CD4-positive, alpha-beta T cell (primary cell): Measurements from ENCODE around the gene MFSD12. TPM values are rescaled to one million over a fixed set of nuclear protein-coding genes. Genes with fewer than 3 reads are reported as not detected.

ENCODE experiments used
- ATAC-seq: fragments of 200-7000 bp; cut with Tn5 transposase; one replicate; pipeline ENCODE4 v1.10.0; 2022; ENCODE audit warnings: mild to moderate bottlenecking; ENCODE audit not compliant: poor library complexity
- CTCF ChIA-PET: fragments of 350-600 bp; sonication (Branson Sonifier 250); formaldehyde crosslinking; loops from one replicate; lab custom pipeline; 2021; ENCODE audit warnings: antibody characterized with exemption, inconsistent platforms; lab: Charles Lee
- POLR2A ChIA-PET: fragments of 350-600 bp; sonication (Branson Sonifier 250); formaldehyde crosslinking; loops from one replicate; lab custom pipeline; 2021; ENCODE audit warnings: antibody characterized with exemption, inconsistent platforms; lab: Charles Lee
- DNase-seq, 14 experiments: peaks; one replicate each; pipeline ENCODE4 v3.0.0-alpha.2; 2013 to 2020; ENCODE audit warnings: mixed read lengths in 2 of 14
- H3K27ac ChIP-seq, 2 donors: one replicate each; pipeline versions ENCODE4 v1.5.1 to v1.7.0; 2013; ENCODE audit warnings: low read length in 2 of 2, low read depth in 1 of 2, mild to moderate bottlenecking in 1 of 2
- H3K27me3 ChIP-seq, 2 experiments: 1 replicate in 1 of 2; 2 replicates in 1 of 2; pipeline versions ENCODE4 v1.6.1 to v1.7.0; 2013; ENCODE audit warnings: low read length in 2 of 2, control low read depth in 1 of 2, mild to moderate bottlenecking in 1 of 2, moderate library complexity in 1 of 2; ENCODE audit not compliant: insufficient read depth in 2 of 2, control insufficient read depth in 1 of 2
- H3K36me3 ChIP-seq: one replicate; pipeline ENCODE4 v1.6.1; 2013; ENCODE audit warnings: low read length, control low read depth; ENCODE audit not compliant: insufficient read depth
- H3K4me1 ChIP-seq: one replicate; pipeline ENCODE4 v1.6.1; 2013; ENCODE audit warnings: low read length, control low read depth; ENCODE audit not compliant: insufficient read depth
- H3K4me3 ChIP-seq: one replicate; pipeline ENCODE4 v1.5.1; 2013; ENCODE audit warnings: mild to moderate bottlenecking, low read length, moderate library complexity
- H3K9me3 ChIP-seq, 2 experiments: 1 replicate in 1 of 2; 2 replicates in 1 of 2; pipeline versions ENCODE4 v1.6.1 to v1.7.0; 2013; ENCODE audit warnings: low read length in 2 of 2, mild to moderate bottlenecking in 2 of 2, control low read depth in 1 of 2, moderate library complexity in 1 of 2; ENCODE audit not compliant: control insufficient read depth in 1 of 2, insufficient read depth in 1 of 2
- H3K27ac Mint-ChIP-seq: one replicate; pipeline ENCODE4 v1.8.0; 2020; ENCODE audit warnings: mixed read lengths
- H3K27me3 Mint-ChIP-seq: one replicate; pipeline ENCODE4 v1.8.0; 2021; ENCODE audit warnings: mixed read lengths
- H3K36me3 Mint-ChIP-seq: one replicate; pipeline ENCODE4 v1.8.0; 2021; ENCODE audit warnings: low read depth, mixed read lengths
- H3K4me1 Mint-ChIP-seq: one replicate; pipeline ENCODE4 v1.8.0; 2021; ENCODE audit warnings: low read depth, mixed read lengths
- H3K4me3 Mint-ChIP-seq: one replicate; pipeline ENCODE4 v1.8.0; 2020; ENCODE audit warnings: mild to moderate bottlenecking, mixed read lengths
- H3K9me3 Mint-ChIP-seq: one replicate; pipeline ENCODE4 v1.8.0; 2020; ENCODE audit warnings: mixed read lengths
- CTCF ChIP-seq: fragments of 200-600 bp; IDR thresholded peaks from one replicate; pipeline ENCODE4 v1.8.0; 2022; ENCODE audit warnings: antibody characterized with exemption, mild to moderate bottlenecking
- intact Hi-C, 2 experiments: fragments of 100-400 bp; cut with DNase I in 1 of 2; cut with micrococcal nuclease in 1 of 2; formaldehyde crosslinking; loops; one replicate each; pipeline versions ENCODE4 v1.15.1 to v1.9.0; 2023 to 2025; cut with DNase I, micrococcal nuclease
- total RNA-seq, 174 experiments: library from RNA in 2 of 174; stranded (reverse) in 2 of 174; gene quantifications; one replicate each; pipeline ENCODE4 v1.2.3 and lab custom pipeline; 2021 to 2026

Gene MFSD12
- total RNA-seq, 2 experiments from 2014 or later, result 62.5 to 65.0 TPM

GRCh38 chr19:3591876-3592613, 34.7 kb upstream of the MFSD12 start:
- Mint-ChIP-seq H3K27ac (no peak overlapping the region), H3K4me3 (no peak overlapping the region), H3K9me3 (no peaks in the 10 kb centered on the region), H3K4me1 (no peaks in the 10 kb centered on the region), H3K27me3 (no peaks in the 10 kb centered on the region), H3K36me3 (no peaks in the 10 kb centered on the region)
- H3K4me3 ChIP-seq, result no peak overlapping the region
- ATAC-seq, result no peak
- no peaks in the 10 kb centered on the region for H3K4me1 ChIP-seq
- DNase-seq, result no peak
- ChIA-PET POLR2A (interaction anchor here (1.3 kb wide), 1 partner anchor 12 kb away, joined by 3 read pairs; no protein-coding TSS in a partner anchor), CTCF (interaction anchor here (1.9 kb wide), 1 partner anchor 47 kb away, joined by 6 read pairs; no protein-coding TSS in a partner anchor)
- no peaks in the 10 kb centered on the region for H3K27me3 ChIP-seq
- H3K27ac ChIP-seq, result no peak overlapping the region
- no peaks in the 10 kb centered on the region for H3K36me3 ChIP-seq
- intact Hi-C loops, result loop anchor here in 1 of 2 experiments (10.0 kb wide), 1 partner anchor 253 kb away; no protein-coding TSS in a partner anchor
- no peak for TF ChIP-seq CTCF
- no peaks in the 10 kb centered on the region for H3K9me3 ChIP-seq

GRCh38 chr19:3590991-3591659, 33.7 kb upstream of the MFSD12 start:
- ATAC-seq (no peak), DNase-seq (no peak)
- H3K4me3 Mint-ChIP-seq, result no peak overlapping the region
- TF ChIP-seq CTCF, result no peak
- Histone ChIP-seq H3K36me3 (no peaks in the 10 kb centered on the region), H3K4me3 (no peak overlapping the region), H3K9me3 (no peaks in the 10 kb centered on the region), H3K4me1 (peaks cover 2% of the 10 kb centered on the region), H3K27ac (no peak overlapping the region), H3K27me3 (no peaks in the 10 kb centered on the region)
- H3K27ac Mint-ChIP-seq, result no peak overlapping the region
- ChIA-PET POLR2A (interaction anchor here (0.6 to 1.3 kb wide), 2 partner anchors 13 to 113 kb away, joined by 3 read pairs; no protein-coding TSS in a partner anchor), CTCF (interaction anchor here (1.9 kb wide), 1 partner anchor 46 kb away, joined by 6 read pairs; no protein-coding TSS in a partner anchor)
- H3K36me3 Mint-ChIP-seq, result no peaks in the 10 kb centered on the region
- no peaks in the 10 kb centered on the region for H3K4me1 Mint-ChIP-seq
- H3K27me3 Mint-ChIP-seq, result no peaks in the 10 kb centered on the region
- no peaks in the 10 kb centered on the region for H3K9me3 Mint-ChIP-seq
- intact Hi-C loops, result loop anchor here in 1 of 2 experiments (10.0 kb wide), 1 partner anchor 254 kb away; no protein-coding TSS in a partner anchor

- no peak overlapping the region for H3K27ac Mint-ChIP-seq
- H3K4me3 Mint-ChIP-seq, result no peak overlapping the region
- H3K9me3 Mint-ChIP-seq, result no peaks in the 10 kb centered on the region
- H3K4me1 Mint-ChIP-seq, result no peaks in the 10 kb centered on the region
- peaks cover 11% of the 10 kb centered on the region for H3K4me1 ChIP-seq
- no peak for TF ChIP-seq CTCF
- no peak overlapping the region for H3K27ac ChIP-seq
- H3K27me3 Mint-ChIP-seq, result no peaks in the 10 kb centered on the region
- ATAC-seq, result no peak
- CTCF ChIA-PET, result no interaction called here
- H3K4me3 ChIP-seq, result no peak overlapping the region
- no peaks in the 10 kb centered on the region for H3K36me3 ChIP-seq
- POLR2A ChIA-PET, result interaction anchor here (0.6 kb wide), 2 partner anchors 15 to 53 kb away, joined by 3 to 4 read pairs; no protein-coding TSS in a partner anchor
- no peaks in the 10 kb centered on the region for H3K27me3 ChIP-seq
- DNase-seq, result no peak
- no peaks in the 10 kb centered on the region for H3K36me3 Mint-ChIP-seq
- H3K9me3 ChIP-seq, result no peaks in the 10 kb centered on the region
- intact Hi-C loops, result loop anchor here in 1 of 2 experiments (5.0 to 10.0 kb wide), 3 partner anchors 43 to 255 kb away; partner anchors contain the start of gene TJP3
Observed at GRCh38 chr19:3589949-3590348, 32.6 kb upstream of the MFSD12 start.
